DLD1 (cell line): Measurements from ENCODE around the gene LIN28B.
"Not testable (repeated sequence)": the region's sequence is repeated elsewhere in the genome, so short reads cannot be mapped to it uniquely, and the experiment has no call there.

Source experiments
- in situ Hi-C: cut with HindIII; loops from 2 replicates; pipeline ENCODE4 v1.10.0; 2017; ENCODE audit warnings: low sequenced_read_pairs

Gene LIN28B

GRCh38 chr6:104956731-104957294, at the start of gene LIN28B:
TSS of gene LIN28B (plus strand) at chr6:104957107. CDS start at chr6:104957251, 144 bp downstream.
- in situ Hi-C loops = no loop called here

- in situ Hi-C loops = no loop called here
Measured at GRCh38 chr6:104908031-104908887, 48.6 kb upstream of the LIN28B start.

GRCh38 chr6:104908888-104909525, 47.9 kb upstream of the LIN28B start:
- in situ Hi-C loops = no loop called here

GRCh38 chr6:104921896-104922295, 35.0 kb upstream of the LIN28B start:
- in situ Hi-C loops = no loop called here

- in situ Hi-C loops = no loop called here
Measured at GRCh38 chr6:104928141-104928540, 28.8 kb upstream of the LIN28B start.

GRCh38 chr6:104929353-104929752, 27.6 kb upstream of the LIN28B start:
- in situ Hi-C loops = no loop called here

- in situ Hi-C loops = no loop called here
Measured at GRCh38 chr6:104930939-104931338, 26.0 kb upstream of the LIN28B start.

- in situ Hi-C loops = no loop called here
Measured at GRCh38 chr6:104936766-104937535, 20.0 kb upstream of the LIN28B start.

- in situ Hi-C loops = no loop called here
Measured at GRCh38 chr6:104940238-104940892, 16.5 kb upstream of the LIN28B start.

- in situ Hi-C loops = no loop called here
Measured at GRCh38 chr6:104940893-104941728, 15.8 kb upstream of the LIN28B start.

- in situ Hi-C loops = no loop called here
Measured at GRCh38 chr6:104941729-104942091, 15.2 kb upstream of the LIN28B start.

- in situ Hi-C loops = no loop called here
Measured at GRCh38 chr6:104943781-104944180, 13.1 kb upstream of the LIN28B start.

- in situ Hi-C loops = no loop called here
Measured at GRCh38 chr6:104949206-104949605, 7.7 kb upstream of the LIN28B start.

- in situ Hi-C loops = no loop called here
Measured at GRCh38 chr6:104951677-104952076, 5.2 kb upstream of the LIN28B start.

GRCh38 chr6:104952911-104953399, 4.0 kb upstream of the LIN28B start:
- in situ Hi-C loops = no loop called here

GRCh38 chr6:104953400-104954189, 3.3 kb upstream of the LIN28B start:
- in situ Hi-C loops = not testable (repeated sequence)

GRCh38 chr6:104954190-104954797, 2.6 kb upstream of the LIN28B start:
- in situ Hi-C loops = no loop called here

GRCh38 chr6:104955491-104955890, 1.4 kb upstream of the LIN28B start:
- in situ Hi-C loops = no loop called here
